Measurements from ENCODE around the gene MRPL54. TPM values are rescaled to one million over a fixed set of nuclear protein-coding genes. Genes with fewer than 3 reads are reported as not detected.

The MRPL54 gene
- polyA plus RNA-seq, 1 donor = 22.6 TPM

GRCh38 chr19:3783660-3784584, 21.4 kb downstream of the MRPL54 start:
- no peak for DNase-seq

GRCh38 chr19:3784607-3785450, 22.3 kb downstream of the MRPL54 start:
- DNase-seq = no peak

GRCh38 chr19:3785451-3785937, 23.0 kb downstream of the MRPL54 start:
- DNase-seq = no peak

- no peak for DNase-seq
Observed at GRCh38 chr19:3785938-3786824, 23.7 kb downstream of the MRPL54 start, which contains the start of gene MATK. Gene MATK (minus strand): TSS chr19:3786381. CDS start chr19:3785135, 1,246 bp downstream.

- DNase-seq = no peak
Observed at GRCh38 chr19:3788996-3789778, 26.7 kb downstream of the MRPL54 start.

- DNase-seq = no peak
Observed at GRCh38 chr19:3790209-3790734, 27.8 kb downstream of the MRPL54 start.

- no peak for DNase-seq
Observed at GRCh38 chr19:3790941-3791340, 28.5 kb downstream of the MRPL54 start.

GRCh38 chr19:3792114-3792513, 29.6 kb downstream of the MRPL54 start:
- no peak for DNase-seq

GRCh38 chr19:3793799-3794198, 31.3 kb downstream of the MRPL54 start:
- DNase-seq = no peak

- no peak for DNase-seq
Observed at GRCh38 chr19:3796358-3796757, 33.9 kb downstream of the MRPL54 start.

- no peak for DNase-seq
Observed at GRCh38 chr19:3798137-3798536, 35.7 kb downstream of the MRPL54 start.

- no peak for DNase-seq
Observed at GRCh38 chr19:3800996-3801395, 38.5 kb downstream of the MRPL54 start.

- DNase-seq = peak; percentile 41
Observed at GRCh38 chr19:3801412-3802096, 39.1 kb downstream of the MRPL54 start.

- no peak for DNase-seq
Observed at GRCh38 chr19:3803114-3803888, 40.8 kb downstream of the MRPL54 start.

GRCh38 chr19:3803986-3804385, 41.5 kb downstream of the MRPL54 start:
- no peak for DNase-seq

GRCh38 chr19:3804429-3804828, 41.9 kb downstream of the MRPL54 start:
- DNase-seq = no peak

GRCh38 chr19:3805859-3806258, 43.4 kb downstream of the MRPL54 start:
- DNase-seq = no peak

- DNase-seq = no peak
Observed at GRCh38 chr19:3807131-3807480, 44.6 kb downstream of the MRPL54 start.

All from left kidney (tissue), 2 donors.